K562 (cell line): Measurements from ENCODE around the gene TMEM156. TPM values are rescaled to one million over a fixed set of nuclear protein-coding genes. Genes with fewer than 3 reads are reported as not detected.

Experiments used
- BRCA1 ChIP-seq, 2 experiments: fragments of 450-650 bp in 1 of 2; sonication (generic) in 1 of 2; formaldehyde crosslinking in 1 of 2; IDR thresholded peaks; 2 replicates each; pipeline versions ENCODE4 v1.5.0 to v1.6.1; 2017 to 2020; ENCODE audit warnings: mild to moderate bottlenecking in 1 of 2, missing genetic modification reagents in 1 of 2
- CREM ChIP-seq: IDR thresholded peaks from 2 replicates; pipeline ENCODE4 v1.6.1; 2014; ENCODE audit warnings: antibody characterized with exemption, low read depth
- E2F1 ChIP-seq: sonication (generic); formaldehyde crosslinking; IDR thresholded peaks from 2 replicates; pipeline ENCODE4 v1.8.1; 2023; ENCODE audit warnings: mild to moderate bottlenecking, missing genetic modification reagents, moderate library complexity
- E2F6 ChIP-seq, 2 experiments: IDR thresholded peaks; 2 replicates each; pipeline ENCODE4 v1.6.1; 2011; ENCODE audit warnings: borderline replicate concordance in 1 of 2, control low read depth in 1 of 2, low read depth in 1 of 2, low read length in 1 of 2, mild to moderate bottlenecking in 1 of 2, mixed read lengths in 1 of 2, moderate library complexity in 1 of 2; ENCODE audit not compliant: insufficient read depth in 1 of 2, insufficient read length in 1 of 2, poor library complexity in 1 of 2, severe bottlenecking in 1 of 2; ENCODE audit errors: extremely low read depth in 1 of 2
- ETS1 ChIP-seq: conservative IDR thresholded peaks from 2 replicates; pipeline ENCODE4 v1.6.1; 2011; ENCODE audit warnings: low read depth, mild to moderate bottlenecking, low read length; ENCODE audit not compliant: control insufficient read depth
- ILF3 ChIP-seq: fragments of 450-650 bp; IDR thresholded peaks from 2 replicates; pipeline ENCODE4 v1.6.1; 2018; ENCODE audit warnings: antibody characterized with exemption, mild to moderate bottlenecking, moderate library complexity, borderline replicate concordance
- NONO ChIP-seq, 2 experiments: fragments of 200-400 bp in 1 of 2; fragments of 450-650 bp in 1 of 2; formaldehyde crosslinking in 1 of 2; IDR thresholded peaks; 2 replicates each; pipeline ENCODE4 v1.6.1; 2017; ENCODE audit warnings: low read depth in 2 of 2, mild to moderate bottlenecking in 2 of 2, moderate library complexity in 2 of 2, low read length in 1 of 2
- PATZ1 ChIP-seq: fragments of 250-450 bp; sonication (Bioruptor Pico); IDR thresholded peaks from 2 replicates; pipeline ENCODE4 v1.5.0; 2020; ENCODE audit warnings: mild to moderate bottlenecking, borderline replicate concordance
- PTRF ChIP-seq: fragments of 450-650 bp; IDR thresholded peaks from 2 replicates; pipeline ENCODE4 v1.6.1; 2016; ENCODE audit warnings: mild to moderate bottlenecking, missing genetic modification characterization, missing compliant biosample characterization
- RAD21 ChIP-seq, 2 experiments: fragments of 250-450 bp in 1 of 2; fragments of 450-650 bp in 1 of 2; sonication (Bioruptor Pico) in 1 of 2; formaldehyde crosslinking in 1 of 2; IDR thresholded peaks in 1 of 2; conservative IDR thresholded peaks in 1 of 2; 2 replicates each; pipeline versions ENCODE4 v1.4.0 to v1.8.0; 2020 to 2022; ENCODE audit warnings: mild to moderate bottlenecking in 2 of 2, moderate library complexity in 1 of 2
- SAFB ChIP-seq: fragments of 200-400 bp; formaldehyde crosslinking; IDR thresholded peaks from 2 replicates; pipeline ENCODE4 v1.6.1; 2017; ENCODE audit warnings: low read depth, low read length, borderline replicate concordance
- WHSC1 ChIP-seq: IDR thresholded peaks from one replicate; pipeline ENCODE4 v1.6.1; 2012; ENCODE audit warnings: low read length, control low read depth, inconsistent platforms
- ZBTB43 ChIP-seq: sonication (generic); formaldehyde crosslinking; IDR thresholded peaks from 2 replicates; pipeline ENCODE4 v1.8.0; 2023; ENCODE audit warnings: mild to moderate bottlenecking, missing genetic modification reagents
- ZNF217 ChIP-seq: sonication (generic); formaldehyde crosslinking; IDR thresholded peaks from 2 replicates; pipeline ENCODE4 v1.8.0; 2022; ENCODE audit warnings: mild to moderate bottlenecking, missing genetic modification reagents
- ZNF551 ChIP-seq: fragments of 250-450 bp; sonication (Bioruptor Pico); IDR thresholded peaks from 2 replicates; pipeline ENCODE4 v1.5.0; 2021; ENCODE audit warnings: mild to moderate bottlenecking, moderate library complexity
- ZNF695 ChIP-seq: fragments of 450-650 bp; formaldehyde crosslinking; IDR thresholded peaks from 2 replicates; pipeline ENCODE4 v1.4.0; 2020; ENCODE audit warnings: mild to moderate bottlenecking, moderate library complexity
- ZNF785 ChIP-seq: fragments of 250-450 bp; sonication (Bioruptor Pico); IDR thresholded peaks from 2 replicates; pipeline ENCODE4 v1.4.0; 2020; ENCODE audit warnings: mild to moderate bottlenecking
- polyA plus RNA-seq, 8 experiments: library from polyadenylated mRNA; depleted of rRNA in 4 of 8; stranded (reverse) in 5 of 8; unstranded in 3 of 8; fragments of >200 nt; fragmentation: Nextera tagmentation in 2 of 8; fragmentation: Illumina TruSeq in 1 of 8; extraction: Ambion mirVana in 2 of 8; extraction: Trizol in 1 of 8; gene quantifications; 2 replicates each; pipeline versions ENCODE4 v1.2.1 to v1.2.3, GENCODE V29; 2011 to 2014; ENCODE audit warnings: inconsistent platforms in 1 of 8, missing spikeins in 1 of 8
- total RNA-seq, 7 experiments: library from RNA; depleted of rRNA in 6 of 7; stranded (reverse); fragments of >200 nt in 6 of 7; fragmentation: Illumina TruSeq in 2 of 7; extraction: Trizol in 2 of 7; gene quantifications; 2 replicates each; pipeline versions ENCODE4 v1.2.1 to v1.2.3, GENCODE V29; 2011 to 2021; ENCODE audit warnings: low replicate concordance in 1 of 7

TMEM156 gene
- total and polyA plus RNA-seq, 9 of the 15 experiments (the other 6 are each of a cell fraction or from before 2014, with no cell fraction given), result 3.5 to 9.6 (median 6.4) TPM

- TF ChIP-seq PTRF (tag) (no peak), ILF3 (no peak), ETS1 (0 out of 2 replicates have a peak, but pooled peaks have one; percentile 18), SAFB (peak; percentile 79), E2F6 (IDR thresholded peaks at IDR 0.05; ENCODE audit: borderline replicate concordance in 1 of 2, extremely low read depth in 1 of 2, insufficient read depth in 1 of 2, insufficient read length in 1 of 2, low read depth in 1 of 2, low read length in 1 of 2, poor library complexity in 1 of 2, severe bottlenecking in 1 of 2) (peak; percentile 61 to 92), BRCA1 (IDR thresholded peaks at IDR 0.05) (no peak), BRCA1 (CRISPR knock-in tag; IDR thresholded peaks at IDR 0.05) (no peak), CREM (peak; percentile 81), ZNF551 (CRISPR knock-in tag) (no peak), WHSC1 (no peak), PATZ1 (CRISPR knock-in tag) (no peak), ZBTB43 (CRISPR knock-in tag) (no peak), NONO (IDR thresholded peaks at IDR 0.05; ENCODE audit: low read depth in 2 of 2, low read length in 1 of 2) (peak in 1 of 2 experiments; percentile 31; a peak in 2 of 4 replicates), RAD21 (CRISPR knock-in tag; conservative IDR thresholded peaks at IDR 0.05 in 1 of 2, IDR thresholded peaks at IDR 0.05 in 1 of 2) (no peak; a peak in 1 of 4 replicates), ZNF217 (no peak), E2F1 (CRISPR knock-in tag) (no peak), ZNF785 (CRISPR knock-in tag) (no peak), ZNF695 (CRISPR knock-in tag) (no peak)
Measured at GRCh38 chr4:39044956-39045826, 13.0 kb upstream of the TMEM156 start (continued).
